Fibroblast of mammary gland (primary cell): ENCODE data around the gene NDUFA11.

Experiments used
- DNase-seq: peaks from one replicate; pipeline ENCODE4 v3.0.0-alpha.2; 2010; ENCODE audit warnings: low read depth
- H3K4me3 ChIP-seq: 2 replicates; pipeline ENCODE4 v1.5.1; 2011; ENCODE audit warnings: low read depth, mild to moderate bottlenecking, low read length, moderate library complexity; ENCODE audit not compliant: control insufficient read depth
- CTCF ChIP-seq: conservative IDR thresholded peaks from 2 replicates; pipeline ENCODE4 v1.5.1; 2011; ENCODE audit warnings: low read depth, low read length, inconsistent platforms; ENCODE audit not compliant: control insufficient read depth, insufficient read depth

The NDUFA11 gene

GRCh38 chr19:5937550-5937949 lies 34.0 kb upstream of the NDUFA11 start:
- no peak for TF ChIP-seq CTCF
- DNase-seq = no peak
- no peak overlapping the region for H3K4me3 ChIP-seq

- DNase-seq = no peak
- TF ChIP-seq CTCF = no peak
- no peak overlapping the region for H3K4me3 ChIP-seq
Observed at GRCh38 chr19:5936292-5936592, 32.7 kb upstream of the NDUFA11 start.

- no peak overlapping the region for H3K4me3 ChIP-seq
- no peak for TF ChIP-seq CTCF
- DNase-seq = peak; percentile 48
Observed at GRCh38 chr19:5935473-5936291, 32.1 kb upstream of the NDUFA11 start.

- peak; percentile 86 for DNase-seq
- no peak for TF ChIP-seq CTCF
- peak overlapping the region; percentile 3 for H3K4me3 ChIP-seq
Observed at GRCh38 chr19:5934774-5935472, 31.3 kb upstream of the NDUFA11 start.

- no peak for DNase-seq
- no peak for TF ChIP-seq CTCF
- H3K4me3 ChIP-seq = no peak overlapping the region
Observed at GRCh38 chr19:5934069-5934401, 30.4 kb upstream of the NDUFA11 start.

GRCh38 chr19:5933391-5934068 lies 29.9 kb upstream of the NDUFA11 start:
- TF ChIP-seq CTCF = no peak
- H3K4me3 ChIP-seq = no peak overlapping the region
- peak; percentile 54 for DNase-seq
